Activated naive CD4-positive, alpha-beta T cell treated with anti-CD3 and anti-CD28 coated beads, Interleukin-2, amount 50 U/mL, for 72 hours (primary cell): ENCODE results near the gene ANO4. TPM values are rescaled to one million over a fixed set of nuclear protein-coding genes. Genes with fewer than 3 reads are reported as not detected.

Experiments
- ATAC-seq, 2 donors: fragments of 150-1000 bp; cut with Tn5 transposase; 2 replicates each; pipeline ENCODE4 v1.10.0; 2021; ENCODE audit warnings: mild to moderate bottlenecking in 2 of 2, moderate library complexity in 2 of 2
- DNase-seq, 2 donors: peaks; one replicate each; pipeline ENCODE4 v3.0.0; 2021 to 2022; ENCODE audit warnings: low spot score in 2 of 2
- H3K27ac Mint-ChIP-seq, 2 donors: one replicate each; pipeline ENCODE4 v1.8.0; 2022; ENCODE audit warnings: mild to moderate bottlenecking in 2 of 2, mixed read lengths in 2 of 2
- H3K36me3 Mint-ChIP-seq, 2 donors: one replicate each; pipeline ENCODE4 v1.8.0; 2022; ENCODE audit warnings: mixed read lengths in 2 of 2
- H3K9me3 Mint-ChIP-seq, 2 donors: one replicate each; pipeline ENCODE4 v1.8.0; 2022; ENCODE audit warnings: mixed read lengths in 2 of 2
- total RNA-seq, 2 donors: library from RNA; stranded (reverse); gene quantifications; one replicate each; pipeline ENCODE4 v1.2.3, GENCODE V29; 2022

ANO4 gene
- total RNA-seq, 2 donors from 2014 or later, result not detected

DNA sequence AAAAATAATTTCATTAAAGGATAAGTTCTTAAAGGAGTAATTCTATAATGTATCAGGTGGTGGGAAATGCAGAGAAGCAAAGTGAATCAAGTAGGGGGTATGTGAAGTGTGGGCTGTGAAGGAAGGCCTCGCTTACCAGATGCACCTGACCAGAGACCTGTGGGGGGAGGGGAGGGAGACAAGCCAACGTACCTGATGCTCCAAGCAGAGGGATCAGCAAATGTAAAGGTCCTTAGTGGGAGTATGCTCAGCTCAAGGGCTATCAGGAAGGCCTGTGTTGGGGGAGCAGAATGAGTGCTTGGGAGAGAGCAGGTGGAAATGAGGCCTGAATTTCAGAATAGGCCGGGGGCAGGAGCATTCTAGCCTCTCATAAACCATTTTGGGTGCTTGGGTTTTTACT lies 57.1 kb downstream of the ANO4 start:
- no peak for DNase-seq
- H3K27ac Mint-ChIP-seq, result no peak overlapping the region
- ATAC-seq, result no peak
- H3K9me3 Mint-ChIP-seq, result peaks cover 0 to 3% of the 10 kb centered on the region in 2 donors
- H3K36me3 Mint-ChIP-seq, result no peaks in the 10 kb centered on the region

- H3K36me3 Mint-ChIP-seq, result no peaks in the 10 kb centered on the region
- no peak overlapping the region for H3K27ac Mint-ChIP-seq
- ATAC-seq, result no peak
- no peak for DNase-seq
- peaks cover 6 to 7% of the 10 kb centered on the region in 2 donors for H3K9me3 Mint-ChIP-seq
Observed at GRCh38 chr12:100857418-100857817, 62.8 kb downstream of the ANO4 start.

DNA sequence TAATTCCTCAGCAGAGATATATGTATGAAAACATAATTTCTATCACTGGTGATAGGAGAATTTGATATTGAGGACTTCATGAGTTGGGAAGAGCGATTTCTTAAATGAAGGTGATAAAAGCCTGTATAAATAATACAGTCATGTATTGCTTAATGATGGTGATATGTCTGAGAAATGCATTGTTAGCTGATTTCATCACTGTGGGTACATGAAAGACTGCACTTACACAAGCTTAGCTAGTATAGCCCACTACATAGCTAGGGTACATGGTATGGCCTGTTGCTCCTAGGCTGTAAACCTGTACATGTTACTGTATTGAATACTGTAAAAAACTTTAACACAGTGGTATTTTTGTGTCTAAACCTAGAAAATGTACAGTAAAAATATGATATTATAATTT lies 63.4 kb downstream of the ANO4 start:
- no peak overlapping the region for H3K27ac Mint-ChIP-seq
- H3K36me3 Mint-ChIP-seq, result no peaks in the 10 kb centered on the region
- no peak for ATAC-seq
- no peak for DNase-seq
- H3K9me3 Mint-ChIP-seq, result peaks cover 6 to 10% of the 10 kb centered on the region in 2 donors

- ATAC-seq, result no peak
- Mint-ChIP-seq H3K36me3 (no peaks in the 10 kb centered on the region), H3K9me3 (peaks cover 6 to 10% of the 10 kb centered on the region in 2 donors), H3K27ac (no peak overlapping the region)
- DNase-seq, result no peak
Observed at GRCh38 chr12:100858656-100859055, 64.1 kb downstream of the ANO4 start.

DNA sequence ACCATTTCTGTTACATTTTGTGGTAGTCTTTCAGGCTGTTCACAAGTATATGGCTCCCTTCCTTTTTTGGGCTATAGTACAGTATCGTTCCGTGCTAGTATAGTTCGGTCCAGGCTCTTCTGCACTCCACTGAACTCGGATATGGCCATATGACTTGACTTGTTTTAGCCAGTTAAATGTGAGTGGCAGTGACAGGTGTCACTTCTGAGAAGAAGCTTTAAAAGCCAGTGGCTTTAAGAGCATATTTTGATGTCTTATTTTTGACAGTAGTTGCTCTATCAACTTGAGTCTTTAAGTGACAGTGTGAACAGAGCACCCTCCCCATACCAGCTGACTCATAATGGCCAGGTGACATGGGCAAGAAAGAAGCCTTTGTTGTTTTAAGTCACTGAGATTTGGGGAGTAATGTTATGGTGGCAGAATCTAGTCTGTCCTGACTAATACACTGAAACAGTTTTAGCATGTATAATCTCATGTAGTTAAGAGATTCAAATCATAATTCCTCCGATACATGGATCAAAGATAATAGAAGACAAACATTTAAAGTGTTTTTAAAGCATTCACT lies 64.6 kb downstream of the ANO4 start:
- Mint-ChIP-seq H3K27ac (no peak overlapping the region), H3K36me3 (no peaks in the 10 kb centered on the region), H3K9me3 (peaks cover 6 to 10% of the 10 kb centered on the region in 2 donors)
- ATAC-seq (no peak), DNase-seq (no peak)

DNA sequence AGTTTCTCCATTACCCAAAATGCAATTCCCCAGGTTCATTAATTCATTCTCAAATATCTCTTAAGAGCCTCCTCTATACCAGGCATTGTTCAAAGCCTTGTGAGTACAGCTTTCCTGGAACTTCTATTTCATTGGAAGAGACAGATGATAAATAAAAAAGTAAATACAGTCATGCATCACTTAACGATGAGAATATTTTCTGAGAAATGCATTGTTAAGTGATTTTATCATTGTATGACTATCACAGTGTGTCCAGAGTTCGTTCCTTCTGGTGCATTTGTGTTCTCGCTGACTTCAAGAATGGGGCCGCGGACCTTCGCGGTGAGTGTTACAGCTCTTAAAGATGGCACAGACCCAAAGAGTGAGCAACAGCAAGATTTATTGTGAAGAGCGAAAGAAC lies 66.0 kb downstream of the ANO4 start:
- ATAC-seq, result no peak

GRCh38 chr12:100862676-100863075 lies 68.1 kb downstream of the ANO4 start:
- ATAC-seq (no peak), DNase-seq (no peak)
- Mint-ChIP-seq H3K27ac (no peak overlapping the region), H3K9me3 (peaks cover 6 to 10% of the 10 kb centered on the region in 2 donors), H3K36me3 (no peaks in the 10 kb centered on the region)

More for the DNA sequence above, 66.0 kb downstream of the ANO4 start:
- H3K27ac Mint-ChIP-seq, result no peak overlapping the region
- H3K36me3 Mint-ChIP-seq, result no peaks in the 10 kb centered on the region
- no peak for DNase-seq
- peaks cover 6 to 10% of the 10 kb centered on the region in 2 donors for H3K9me3 Mint-ChIP-seq

DNA sequence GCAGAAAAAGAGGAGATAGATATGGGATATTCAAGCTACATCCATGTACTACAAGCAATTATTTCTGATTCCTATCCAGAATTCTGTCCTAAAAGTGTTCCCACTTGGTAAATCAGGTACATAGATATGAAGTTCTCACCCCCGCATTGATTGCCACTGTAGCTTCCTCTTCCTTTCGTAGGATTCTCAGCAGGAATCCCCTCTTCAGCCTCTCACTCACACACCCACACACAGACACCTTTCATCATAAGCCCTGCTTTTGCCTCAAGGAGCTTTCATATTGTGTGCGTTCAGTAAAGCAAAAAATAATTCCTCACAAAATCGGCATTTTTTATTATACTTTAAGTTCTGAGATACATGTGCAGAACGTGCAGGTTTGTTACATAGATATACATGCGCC lies 69.8 kb downstream of the ANO4 start:
- DNase-seq, result no peak
- Mint-ChIP-seq H3K9me3 (peaks cover 6 to 10% of the 10 kb centered on the region in 2 donors), H3K27ac (no peak overlapping the region), H3K36me3 (no peaks in the 10 kb centered on the region)
- ATAC-seq, result no peak

DNA sequence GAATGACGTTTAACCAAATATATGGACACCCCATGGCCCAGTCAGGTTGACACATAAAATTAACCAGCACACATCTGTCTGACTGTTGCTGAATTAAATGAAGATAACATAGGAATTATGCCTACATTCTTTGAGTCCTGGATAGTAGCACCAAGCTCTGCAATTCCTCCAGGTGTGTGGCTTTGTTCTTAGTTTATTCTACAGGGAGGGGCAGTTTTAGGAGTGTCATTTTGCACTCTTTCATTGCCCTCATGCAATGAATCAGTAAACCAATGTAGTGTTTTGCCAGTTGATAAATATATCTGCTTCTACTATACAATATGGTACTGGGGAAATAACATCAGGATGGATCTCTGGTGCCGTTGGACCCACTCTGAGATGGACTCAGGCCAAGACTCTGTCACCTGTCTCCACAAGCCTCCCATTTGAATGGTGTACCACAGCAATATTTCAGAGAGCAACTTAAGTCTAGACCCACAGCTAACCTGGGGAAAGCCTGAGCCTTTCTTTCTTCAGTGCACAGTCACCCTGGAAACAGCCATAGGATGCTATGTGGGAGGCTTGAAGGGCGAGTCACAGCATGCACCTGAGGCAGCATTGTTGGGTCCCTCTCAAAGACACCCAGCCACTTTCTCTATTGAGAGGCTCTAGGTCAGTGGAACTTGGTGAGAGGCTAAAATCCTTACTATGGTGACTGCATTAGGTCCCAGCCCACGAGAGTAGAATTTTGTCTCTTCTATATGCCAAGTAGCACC lies 73.2 kb downstream of the ANO4 start:
- ATAC-seq, result no peak
- no peaks in the 10 kb centered on the region for H3K36me3 Mint-ChIP-seq
- H3K9me3 Mint-ChIP-seq, result peaks cover 0 to 1% of the 10 kb centered on the region in 2 donors
- no peak for DNase-seq
- H3K27ac Mint-ChIP-seq, result no peak overlapping the region

GRCh38 chr12:100868487-100868886 lies 73.9 kb downstream of the ANO4 start:
- ATAC-seq (no peak), DNase-seq (no peak)
- Mint-ChIP-seq H3K9me3 (peaks cover 6% of the 10 kb centered on the region in 2 donors), H3K27ac (no peak overlapping the region), H3K36me3 (peaks cover 0 to 4% of the 10 kb centered on the region in 2 donors)

DNA sequence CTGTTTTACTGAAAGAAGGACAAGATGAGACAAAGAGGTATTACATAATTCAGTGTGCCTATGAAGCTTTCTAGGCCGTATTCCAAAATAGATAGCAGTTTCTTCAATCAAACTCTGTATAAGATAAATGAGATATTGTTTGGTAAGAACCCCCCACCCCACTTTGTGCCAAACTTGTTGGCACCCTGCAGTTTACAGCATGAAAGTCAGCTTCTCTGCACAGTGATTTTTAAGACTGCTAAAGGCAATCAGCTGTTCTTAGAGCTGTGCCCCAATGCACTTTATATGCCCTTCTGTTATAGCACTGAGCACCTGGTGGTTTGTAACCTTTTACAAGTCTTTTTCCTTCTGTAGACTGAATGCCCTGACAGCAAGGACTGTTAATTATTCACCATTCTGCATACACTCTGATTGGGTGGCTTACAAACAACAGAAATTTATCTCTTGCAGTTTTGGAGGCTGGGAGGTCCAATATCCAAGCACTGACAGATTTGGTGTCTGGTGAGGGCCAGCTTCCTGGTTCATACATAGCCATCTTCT lies 76.7 kb downstream of the ANO4 start:
- DNase-seq (no peak), ATAC-seq (no peak)
- Mint-ChIP-seq H3K9me3 (peaks cover 13 to 19% of the 10 kb centered on the region in 2 donors), H3K27ac (no peak overlapping the region), H3K36me3 (peaks cover 0 to 6% of the 10 kb centered on the region in 2 donors)

DNA sequence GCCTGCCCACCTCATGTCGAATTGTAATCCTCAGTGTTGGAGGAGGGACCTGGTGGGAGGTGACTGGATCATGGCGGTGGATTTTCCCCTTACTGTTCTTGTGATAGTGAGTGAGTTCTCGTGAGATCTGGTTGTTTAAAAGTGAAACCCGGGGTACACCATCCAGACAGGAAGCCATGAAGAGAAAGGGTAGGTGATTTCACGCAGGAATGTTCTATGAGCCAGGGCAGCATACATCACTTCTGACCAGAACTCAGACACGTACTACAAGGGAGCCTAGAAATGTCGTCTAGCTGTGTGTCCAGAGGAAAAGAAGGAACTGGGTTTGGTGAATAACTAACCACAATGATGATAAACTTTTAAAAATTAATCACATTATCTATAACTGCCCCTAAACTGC lies 80.6 kb downstream of the ANO4 start:
- Mint-ChIP-seq H3K27ac (no peak overlapping the region), H3K9me3 (peaks cover 13 to 30% of the 10 kb centered on the region in 2 donors), H3K36me3 (peaks cover 0 to 6% of the 10 kb centered on the region in 2 donors)
- no peak for DNase-seq
- ATAC-seq, result no peak

DNA sequence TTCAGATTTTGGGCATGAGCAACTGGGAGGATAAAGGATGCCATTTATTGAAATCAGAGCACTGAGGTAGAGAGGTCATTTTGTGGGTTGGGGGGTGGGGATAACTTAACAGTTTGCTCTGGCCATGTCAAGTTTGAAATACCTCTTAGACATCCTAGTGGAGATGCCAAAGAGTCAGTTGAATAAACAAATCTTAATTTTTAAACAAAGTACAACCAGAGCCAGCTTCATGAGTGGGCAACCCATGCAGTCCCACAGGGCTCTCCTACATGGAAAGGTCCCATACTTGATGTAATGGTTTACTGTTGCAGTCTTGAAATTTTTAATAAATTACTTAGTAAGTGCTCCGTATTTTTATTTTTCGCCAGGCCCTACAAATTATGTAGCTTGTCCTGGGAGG lies 81.2 kb downstream of the ANO4 start:
- DNase-seq (no peak), ATAC-seq (no peak)
- Mint-ChIP-seq H3K36me3 (peaks cover 0 to 6% of the 10 kb centered on the region in 2 donors), H3K9me3 (peaks cover 13 to 30% of the 10 kb centered on the region in 2 donors), H3K27ac (no peak overlapping the region)

- ATAC-seq, result no peak
- no peak for DNase-seq
- Mint-ChIP-seq H3K9me3 (peaks cover 13 to 30% of the 10 kb centered on the region in 2 donors), H3K36me3 (peaks cover 0 to 6% of the 10 kb centered on the region in 2 donors), H3K27ac (no peak overlapping the region)
Observed at GRCh38 chr12:100877776-100878175, 83.2 kb downstream of the ANO4 start.

DNA sequence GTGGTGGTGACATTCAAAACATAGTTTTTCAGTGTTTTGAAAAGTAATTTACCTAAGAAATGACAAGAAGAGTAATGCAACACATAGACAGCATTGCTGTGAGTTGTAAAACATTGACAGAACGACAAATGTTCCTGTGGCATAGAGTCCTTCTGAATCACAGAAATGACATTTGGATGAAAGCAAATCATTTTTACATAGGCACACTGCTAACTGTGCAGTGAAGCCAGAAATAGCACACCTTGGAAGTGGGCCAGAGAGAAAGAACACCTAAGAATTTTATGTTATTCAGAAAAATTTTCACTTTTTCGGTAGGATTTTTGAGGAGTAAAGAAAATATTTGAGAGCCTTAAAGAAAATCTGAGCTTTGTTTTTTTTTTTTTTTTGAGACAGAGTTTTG lies 100.6 kb downstream of the ANO4 start:
- no peak overlapping the region for H3K27ac Mint-ChIP-seq
- peaks cover 14 to 16% of the 10 kb centered on the region in 2 donors for H3K9me3 Mint-ChIP-seq
- H3K36me3 Mint-ChIP-seq, result no peaks in the 10 kb centered on the region
- no peak for ATAC-seq
- no peak for DNase-seq

GRCh38 chr12:100896192-100896591 lies 101.6 kb downstream of the ANO4 start:
- Mint-ChIP-seq H3K9me3 (peaks cover 13 to 14% of the 10 kb centered on the region in 2 donors), H3K27ac (peak overlapping the region in 1 of 2 donors; percentile 23), H3K36me3 (no peaks in the 10 kb centered on the region)
- DNase-seq, result no peak
- ATAC-seq, result no peak

- ATAC-seq, result no peak
- no peaks in the 10 kb centered on the region for H3K36me3 Mint-ChIP-seq
- DNase-seq, result no peak
- no peak overlapping the region for H3K27ac Mint-ChIP-seq
- peaks cover 13 to 14% of the 10 kb centered on the region in 2 donors for H3K9me3 Mint-ChIP-seq
Observed at GRCh38 chr12:100897240-100897639, 102.7 kb downstream of the ANO4 start.

- DNase-seq (no peak), ATAC-seq (no peak)
- no peak overlapping the region for H3K27ac Mint-ChIP-seq
- H3K36me3 Mint-ChIP-seq, result no peaks in the 10 kb centered on the region
- peaks cover 23 to 24% of the 10 kb centered on the region in 2 donors for H3K9me3 Mint-ChIP-seq
Observed at GRCh38 chr12:100899301-100899700, 104.7 kb downstream of the ANO4 start.
